DMS 273 treated with DMSO at 0.1 percent for 48 hours (cell line): Measurements from ENCODE around the gene CSNK1G1.
"Not testable (repeated sequence)": the region's sequence is repeated elsewhere in the genome, so short reads cannot be mapped to it uniquely, and the experiment has no call there.

ENCODE experiments used
- DNase-seq: peaks from one replicate; lab custom pipeline; 2025; lab: John Stamatoyannopoulos, UW

CSNK1G1 gene

DNA sequence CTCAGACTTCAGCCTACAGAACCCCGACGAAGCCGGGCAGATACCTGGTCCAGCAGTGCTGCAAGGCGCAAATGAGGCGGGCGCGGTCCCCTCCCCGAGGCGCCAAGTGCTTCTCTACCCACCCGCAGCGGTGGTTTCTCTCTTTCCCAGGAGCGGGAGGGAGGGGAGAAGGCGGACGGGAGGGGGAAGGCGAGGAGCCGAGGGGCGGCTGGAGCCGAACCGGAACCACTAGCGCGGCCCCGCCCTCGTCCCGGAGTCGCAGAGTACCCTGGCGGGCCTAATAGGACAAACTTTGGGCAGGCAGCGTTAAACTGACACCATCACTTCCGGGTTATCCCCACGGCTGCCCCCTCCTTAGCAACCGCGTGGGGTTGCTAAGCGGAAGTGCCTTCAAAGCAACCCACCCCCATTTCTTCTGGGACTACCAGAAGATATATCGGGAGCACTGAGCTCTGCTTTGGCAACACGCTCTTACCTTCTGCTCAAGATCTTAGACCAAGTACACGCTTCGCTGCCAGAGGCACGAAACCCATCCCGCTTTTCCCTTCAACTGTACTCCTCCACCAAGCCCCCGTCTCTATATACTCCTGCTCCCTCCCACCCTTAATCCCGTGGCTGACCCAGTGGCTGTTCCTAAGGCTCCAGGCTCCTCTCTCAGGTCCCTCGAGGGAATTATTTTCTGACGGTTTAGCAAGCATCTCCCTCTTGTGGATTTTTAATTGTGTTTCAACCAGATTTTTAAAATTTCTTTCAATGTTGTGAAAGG is at the start of gene CSNK1G1:
TSS of gene CSNK1G1 (minus strand) at position 230 of the 766 bp plus-strand sequence. CDS start 55,674 bp downstream, outside the sequence.
- peak; percentile 94 for DNase-seq

DNA sequence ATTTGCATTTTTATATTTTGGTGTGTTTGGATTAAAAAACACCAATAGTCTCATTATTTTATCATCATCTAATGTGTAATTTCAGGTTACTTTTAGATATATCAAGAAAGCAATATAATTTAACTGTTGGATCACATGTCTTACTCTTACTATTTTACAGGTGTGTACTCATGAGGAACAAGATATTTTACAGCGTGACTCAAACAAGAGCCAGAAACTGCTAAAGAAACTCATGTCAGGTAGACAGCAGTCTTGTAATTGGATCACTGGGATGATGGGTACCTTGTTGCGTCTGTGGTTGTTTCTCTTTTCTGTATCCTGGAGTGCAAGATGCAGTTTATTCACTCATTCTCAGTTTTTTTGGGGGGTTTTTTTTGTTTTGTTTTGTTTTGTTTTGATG is 44.6 kb upstream of the CSNK1G1 start:
- no peak for DNase-seq

DNA sequence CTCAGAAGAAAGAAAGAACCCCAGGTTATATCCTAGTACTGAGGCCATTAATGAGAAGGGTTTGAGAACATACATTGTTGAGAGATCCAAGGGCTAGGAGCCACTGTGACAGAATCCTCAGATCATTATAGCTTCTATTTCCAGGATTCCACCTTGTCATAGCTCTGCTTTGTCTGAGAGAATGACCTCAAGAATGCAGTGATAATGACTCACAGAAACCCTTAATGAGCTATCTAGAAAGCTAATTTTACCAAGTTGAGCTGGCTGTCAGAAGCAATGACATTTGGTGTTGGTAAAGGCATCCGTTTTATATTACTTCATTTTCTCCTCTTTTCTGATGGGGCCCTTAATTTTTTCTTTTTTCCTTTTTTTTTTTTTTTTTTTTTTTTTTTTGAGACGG is 42.6 kb upstream of the CSNK1G1 start:
- no peak for DNase-seq

DNA sequence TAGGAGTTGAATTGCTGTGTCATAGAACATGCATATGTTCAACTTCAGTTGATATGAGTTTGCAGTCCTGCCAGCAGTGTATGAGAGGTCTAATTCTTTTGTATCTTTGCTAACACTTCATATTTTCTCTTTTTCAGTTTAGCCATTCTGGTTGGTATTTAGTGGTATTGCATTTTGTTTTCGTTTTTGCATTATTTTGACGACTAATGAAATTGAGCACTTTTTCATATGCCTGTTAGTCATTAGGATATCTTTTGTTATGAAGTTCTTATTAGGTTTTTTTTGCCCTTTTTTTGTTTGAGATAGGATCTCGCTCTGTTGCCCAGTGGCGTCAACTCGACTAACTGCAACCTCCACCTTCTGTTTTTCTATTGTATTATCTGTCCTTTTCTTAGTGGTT is 40.8 kb upstream of the CSNK1G1 start:
- no peak for DNase-seq

DNA sequence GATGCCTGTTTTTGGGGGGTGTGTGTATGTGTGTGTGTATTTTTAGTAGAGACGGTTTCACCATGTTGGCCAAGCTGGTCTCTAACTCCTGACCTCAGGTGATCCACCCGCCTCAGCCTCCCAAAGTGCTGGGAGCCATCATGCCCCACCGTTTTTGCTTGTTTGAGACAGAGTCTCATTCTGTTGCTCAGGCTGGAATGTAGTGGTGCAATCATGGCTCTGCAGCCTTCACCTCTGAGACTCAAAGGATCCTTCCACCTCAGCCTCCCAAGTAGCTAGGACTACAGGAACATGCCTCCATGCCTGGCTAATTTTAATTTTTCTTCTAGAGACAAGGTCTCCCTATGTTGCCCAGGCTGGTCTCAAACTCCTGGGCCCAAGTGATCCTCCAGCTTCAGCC is 36.5 kb upstream of the CSNK1G1 start:
- DNase-seq = not testable (repeated sequence)

DNA sequence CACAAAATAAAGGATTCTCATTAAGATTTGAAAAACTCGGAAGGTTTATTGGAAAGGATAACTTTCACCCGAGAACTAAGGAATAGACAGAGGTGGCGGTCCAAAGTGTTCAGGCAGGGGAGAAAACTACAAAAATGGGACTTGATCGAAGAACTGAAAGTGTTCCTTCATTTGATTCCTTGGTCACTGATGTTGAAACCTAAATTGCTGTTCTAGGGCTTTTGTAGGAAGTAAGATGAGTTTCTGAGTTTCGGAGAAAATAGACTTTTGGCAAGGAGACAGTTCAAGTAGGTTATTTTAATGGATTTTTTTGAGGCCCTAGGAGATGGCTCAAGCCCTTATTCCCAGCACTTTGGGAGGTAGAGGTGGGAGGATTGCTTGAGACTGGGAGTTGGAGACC is 33.1 kb upstream of the CSNK1G1 start:
- DNase-seq = no peak

DNA sequence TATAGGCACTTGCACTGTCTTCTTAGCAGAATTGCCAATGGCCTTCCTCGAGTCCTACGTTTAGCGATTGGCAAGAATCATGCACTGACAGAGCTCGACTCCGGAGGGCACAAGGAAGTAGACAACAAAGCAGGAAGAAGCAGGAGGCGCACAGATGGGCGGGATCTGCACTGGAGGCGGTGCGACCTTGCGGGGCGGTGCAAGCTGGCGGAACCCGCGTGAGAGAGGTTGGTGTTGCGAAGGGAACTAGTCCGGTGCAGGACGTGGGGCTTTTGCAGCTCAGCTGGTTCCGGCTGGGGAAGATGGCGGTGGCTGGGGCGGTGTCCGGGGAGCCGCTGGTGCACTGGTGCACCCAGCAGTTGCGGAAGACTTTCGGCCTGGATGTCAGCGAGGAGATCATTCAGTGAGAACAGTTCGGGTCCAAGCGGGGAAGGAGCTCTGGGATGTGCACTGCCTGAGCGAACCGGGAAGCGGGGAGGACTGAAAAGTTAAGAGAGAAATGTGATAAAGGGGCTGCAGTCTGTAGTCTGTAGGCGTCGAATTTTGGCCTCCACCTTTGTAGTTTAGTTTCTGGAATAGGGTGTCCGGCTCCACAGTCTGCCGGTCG is 31.7 kb upstream of the CSNK1G1 start, which contains the start of gene TRIP4:
TSS of gene TRIP4 (plus strand) at position 275 of the 607 bp plus-strand sequence. CDS start at position 303, 28 bp downstream.
- peak; percentile 89 for DNase-seq

DNA sequence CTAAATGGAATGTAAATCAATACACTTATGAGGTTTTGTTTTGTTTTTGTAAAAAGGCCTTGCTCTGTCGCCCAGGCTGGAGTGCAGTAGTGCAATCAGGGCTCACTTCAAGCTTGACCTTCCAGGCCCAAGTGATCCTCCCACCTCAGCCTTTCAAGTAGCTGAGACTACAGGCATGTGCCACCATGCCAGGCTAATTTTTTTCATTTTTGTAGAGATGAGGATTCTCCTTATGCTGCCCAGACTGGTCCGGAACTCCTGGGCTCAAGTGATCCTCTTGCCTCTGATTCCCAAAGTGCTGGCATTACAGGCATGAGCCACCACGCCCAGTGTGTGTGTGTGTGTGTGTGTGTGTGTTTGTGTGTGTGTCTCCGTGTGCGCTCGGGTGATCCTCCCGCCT is 30.3 kb upstream of the CSNK1G1 start:
- no peak for DNase-seq

DNA sequence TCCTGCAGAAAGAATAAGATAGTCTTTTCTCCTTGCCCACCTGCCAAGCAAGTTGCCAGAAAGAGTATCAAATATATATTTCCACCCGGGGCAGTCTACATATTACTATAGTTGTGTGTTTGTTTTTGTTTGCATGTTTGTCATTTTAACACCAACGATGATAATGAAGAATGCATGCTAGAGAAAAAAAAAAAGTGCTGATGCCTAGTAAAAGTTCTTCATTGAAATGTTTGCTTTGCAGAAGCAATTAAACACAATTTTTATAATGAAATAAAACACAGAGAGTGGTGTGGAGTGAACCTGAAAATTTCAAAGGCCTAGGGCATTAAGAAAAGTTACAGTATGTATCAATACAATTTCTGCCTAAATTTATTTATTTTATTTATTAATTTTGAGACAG is 27.8 kb upstream of the CSNK1G1 start:
- DNase-seq = no peak

DNA sequence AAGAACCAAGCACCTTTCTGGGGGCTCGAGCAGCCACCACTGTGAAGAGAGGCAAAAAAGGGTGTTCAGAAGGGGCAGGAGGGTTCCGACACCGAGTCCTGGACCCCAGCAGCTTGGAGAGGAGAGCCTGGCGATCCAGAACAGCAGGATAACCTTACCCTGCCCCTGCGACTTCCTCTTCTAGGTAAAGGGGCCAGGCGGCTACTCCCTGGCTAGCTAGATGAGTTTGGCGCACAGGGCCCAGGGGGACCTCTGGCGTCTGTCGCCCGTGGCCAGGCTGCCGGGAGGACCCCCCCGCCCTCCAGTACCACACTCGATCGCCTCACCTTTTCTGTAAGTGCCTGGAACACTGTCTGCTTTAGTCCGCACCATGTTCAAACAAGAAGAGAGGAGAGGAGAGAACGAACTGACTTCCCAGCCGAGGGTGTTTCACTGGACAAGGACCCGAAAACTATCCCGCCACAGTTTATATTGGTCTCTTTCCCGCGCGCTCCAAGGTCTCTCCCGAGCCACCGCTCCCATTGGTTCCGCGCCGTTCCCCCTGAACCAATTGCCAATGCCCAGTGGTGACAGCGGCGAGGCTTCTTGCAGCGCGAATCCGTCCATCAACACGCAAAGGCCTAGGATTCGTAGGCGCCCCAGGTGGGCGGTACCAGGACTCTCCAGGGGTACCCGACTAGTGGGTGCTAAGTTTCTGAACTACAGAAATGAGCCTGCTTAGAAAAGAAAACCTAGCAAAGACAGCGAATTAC is 25.2 kb upstream of the CSNK1G1 start, which contains the start of gene PCLAF:
TSS of gene PCLAF (minus strand) at position 442 of the 752 bp plus-strand sequence. CDS start at position 372, 70 bp downstream.
- peak; percentile 85 for DNase-seq

DNA sequence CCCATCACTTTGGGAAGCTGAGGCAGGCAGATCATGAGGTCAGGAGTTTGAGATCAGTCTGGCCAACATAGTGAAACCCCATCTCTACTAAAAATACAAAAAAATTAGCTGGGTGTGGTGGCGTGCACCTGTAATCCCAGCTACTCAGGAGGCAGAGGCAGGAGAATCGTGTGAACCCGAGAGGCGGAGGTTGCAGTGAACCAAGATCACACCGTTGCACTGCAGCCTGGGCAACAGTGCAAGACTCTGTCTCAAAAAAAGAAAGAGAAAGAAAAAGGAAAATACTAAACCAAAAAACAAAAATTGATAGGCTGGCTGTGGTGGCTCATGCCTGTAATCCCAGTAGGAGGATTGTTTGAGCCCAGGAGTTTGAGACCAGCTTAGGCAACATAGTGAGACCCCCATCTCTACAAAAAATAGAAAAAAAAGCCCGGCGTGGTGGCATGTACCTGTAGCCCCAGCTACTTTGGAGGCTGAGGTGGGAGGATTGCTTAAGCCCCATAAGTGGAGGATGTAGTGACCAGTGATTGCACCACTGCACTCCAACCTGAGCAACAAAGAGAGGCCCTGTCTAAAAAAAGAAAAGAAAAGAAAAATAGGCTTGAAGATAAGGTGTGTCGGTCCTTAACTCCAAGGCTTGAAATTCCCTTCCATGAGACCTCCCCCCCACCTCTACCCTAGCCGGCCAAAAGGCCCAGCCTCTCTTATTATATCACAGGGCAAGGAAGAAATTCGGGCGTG is 24.3 kb upstream of the CSNK1G1 start:
- not testable (repeated sequence) for DNase-seq

DNA sequence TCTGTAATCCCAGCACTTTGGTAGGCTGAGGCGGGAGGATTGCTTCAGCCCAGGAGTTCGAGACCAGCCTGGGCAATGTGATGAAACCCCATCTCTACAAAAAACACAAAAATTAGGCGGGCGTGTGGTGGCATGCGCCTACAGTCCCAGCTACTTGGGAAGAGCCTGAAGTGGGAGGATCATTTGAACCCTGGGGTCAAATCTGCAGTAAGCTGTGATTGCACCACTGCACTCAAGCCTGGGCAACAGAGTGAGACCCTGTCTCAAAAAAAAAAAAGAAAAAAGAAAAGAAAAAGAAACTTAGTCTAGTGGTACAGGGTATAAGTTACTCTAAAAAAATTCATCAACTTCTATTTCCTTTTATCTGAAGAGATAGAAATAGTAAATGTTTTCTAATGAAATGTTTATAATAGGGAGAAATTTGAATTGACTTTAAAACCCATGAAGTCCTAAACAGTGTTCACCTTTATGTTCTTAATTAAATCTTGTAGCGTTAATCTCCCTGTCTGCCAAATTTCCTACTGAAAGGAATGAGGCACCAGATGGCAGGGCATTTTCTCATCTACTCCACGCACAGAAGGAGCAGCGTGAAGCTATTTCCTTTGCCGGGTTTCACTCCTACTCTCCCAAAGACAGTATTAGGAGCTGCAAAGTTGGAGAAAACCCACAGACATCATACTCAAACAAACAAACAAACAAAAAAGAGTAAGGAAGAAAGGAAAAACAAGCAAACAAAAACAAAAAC is 23.4 kb upstream of the CSNK1G1 start:
- DNase-seq = peak; percentile 42

DNA sequence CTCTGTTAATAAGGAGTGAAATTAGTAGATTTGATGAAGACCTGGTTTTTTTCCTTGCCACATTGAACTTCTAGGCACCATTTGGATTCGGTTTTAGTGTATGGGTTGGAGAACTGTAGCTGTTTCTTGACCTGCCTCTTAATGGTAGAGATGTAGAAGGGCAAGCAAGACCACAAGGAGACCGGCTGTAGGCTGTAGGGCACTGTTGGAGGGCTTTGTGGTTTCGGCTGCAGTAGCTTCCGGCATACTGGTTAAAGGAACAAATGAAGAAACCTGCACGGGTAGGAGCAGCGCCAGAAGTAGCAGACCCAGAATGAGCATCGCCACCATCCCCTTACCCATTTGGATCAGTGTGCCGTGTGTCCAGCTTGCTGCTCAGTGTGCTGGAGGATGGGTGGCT is 17.4 kb upstream of the CSNK1G1 start:
- DNase-seq = no peak

DNA sequence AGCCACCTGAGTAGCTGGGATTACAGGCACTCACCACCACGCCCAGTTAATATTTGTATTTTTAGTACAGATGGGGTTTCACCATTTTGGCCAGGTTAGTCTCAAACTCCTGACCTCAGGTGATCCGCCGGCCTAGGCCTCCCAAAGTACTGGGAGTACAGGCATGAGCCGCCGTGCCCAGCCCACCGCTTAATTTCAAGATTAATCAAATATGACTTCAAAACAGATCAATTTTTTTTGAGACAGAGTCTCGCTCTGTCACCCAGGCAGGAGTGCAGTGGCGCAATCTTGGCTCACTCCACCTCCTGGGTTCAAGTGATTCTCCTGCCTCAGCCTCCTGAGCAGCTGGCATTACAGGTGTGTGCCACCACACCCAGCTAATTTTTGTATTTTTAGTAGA is 15.4 kb upstream of the CSNK1G1 start:
- not testable (repeated sequence) for DNase-seq

DNA sequence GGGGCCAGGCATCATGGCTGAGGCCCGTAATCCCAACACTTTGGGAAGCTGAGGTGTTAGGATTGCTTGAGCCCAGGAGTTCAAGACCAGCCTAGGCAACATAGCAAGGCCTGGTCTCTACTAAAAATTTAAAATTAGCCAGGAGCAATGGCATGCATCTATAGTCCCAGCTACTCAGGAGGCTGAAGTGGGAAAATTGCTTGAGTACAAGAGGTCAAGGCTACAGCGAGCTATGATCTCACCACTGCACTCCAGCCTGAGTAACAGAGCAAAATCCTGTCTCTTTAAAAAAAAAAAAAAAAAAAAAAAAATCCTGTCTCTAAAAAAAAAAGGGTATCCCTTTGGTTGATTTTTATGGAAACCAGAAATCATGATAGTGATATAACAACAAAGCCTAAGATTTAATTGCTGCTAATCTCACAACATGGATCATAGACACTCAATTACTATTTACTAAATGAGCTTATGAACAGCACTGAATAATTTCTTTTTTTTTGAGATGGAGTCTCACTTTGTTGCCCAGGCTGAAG is 13.2 kb upstream of the CSNK1G1 start:
- no peak for DNase-seq

DNA sequence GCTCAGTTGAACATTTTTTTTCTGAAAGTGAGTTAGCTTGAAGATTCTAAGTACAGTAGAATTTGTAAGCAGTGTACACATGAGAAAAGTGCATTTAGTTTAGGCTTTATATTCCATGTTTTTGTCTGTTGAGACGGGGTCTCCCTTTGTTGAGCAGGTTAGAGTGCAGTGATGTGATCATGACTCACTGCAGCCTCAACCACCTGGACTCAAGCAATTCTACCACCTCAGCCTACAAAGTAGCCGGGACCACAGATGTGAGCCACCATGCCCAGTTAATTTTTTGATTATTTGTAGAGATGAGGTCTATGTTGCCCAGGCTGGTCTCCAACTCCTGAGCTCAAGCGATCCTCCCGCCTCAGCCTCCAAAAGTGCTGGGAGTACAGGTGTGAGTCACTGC is 5.3 kb upstream of the CSNK1G1 start:
- DNase-seq = no peak

DNA sequence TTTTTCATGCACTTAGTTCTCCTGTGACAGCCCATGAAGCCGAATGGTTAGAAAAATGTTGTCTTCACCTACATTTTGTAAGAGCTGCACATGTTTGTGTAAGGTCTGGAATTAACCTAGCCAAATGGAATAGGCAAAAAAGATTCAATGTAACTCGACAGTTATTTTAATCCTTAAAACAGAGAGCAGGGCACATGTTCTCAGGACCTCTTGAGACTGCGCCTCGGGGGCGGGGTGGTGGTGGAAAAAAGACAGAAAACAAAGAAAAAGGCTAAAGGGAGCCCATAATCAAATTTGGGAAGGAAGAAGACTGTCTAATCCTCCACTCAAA is 702 bp upstream of the CSNK1G1 start:
- no peak for DNase-seq

DNA sequence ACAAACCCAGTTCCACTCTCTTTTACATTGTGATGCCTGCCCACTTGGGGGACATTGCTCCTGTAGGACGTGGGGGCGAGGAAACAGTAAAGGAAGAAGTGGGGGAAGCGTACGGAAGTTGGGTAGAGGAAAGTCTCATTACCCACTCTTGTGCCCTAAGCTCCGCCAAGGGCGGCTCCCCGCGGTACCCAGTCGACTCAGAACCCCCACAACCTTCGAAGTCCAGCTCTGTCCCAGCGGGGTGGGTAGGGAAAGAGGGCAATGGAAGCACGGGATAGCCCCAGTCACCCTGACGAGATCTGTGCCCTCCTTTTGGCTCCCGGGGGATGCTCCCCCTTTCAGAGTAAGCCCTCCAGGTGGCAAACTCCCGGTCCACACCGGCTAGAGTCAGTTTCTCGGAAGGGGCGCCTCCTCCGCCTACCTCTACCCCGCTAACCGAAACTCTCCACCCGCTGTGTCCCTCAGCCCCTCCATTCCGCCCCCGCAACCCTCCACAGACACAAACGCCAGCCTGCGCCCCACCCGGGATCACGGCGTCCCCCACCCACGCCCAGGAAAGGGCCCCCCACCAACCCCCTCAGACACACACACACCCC is 527 bp downstream of the CSNK1G1 start:
- no peak for DNase-seq

DNA sequence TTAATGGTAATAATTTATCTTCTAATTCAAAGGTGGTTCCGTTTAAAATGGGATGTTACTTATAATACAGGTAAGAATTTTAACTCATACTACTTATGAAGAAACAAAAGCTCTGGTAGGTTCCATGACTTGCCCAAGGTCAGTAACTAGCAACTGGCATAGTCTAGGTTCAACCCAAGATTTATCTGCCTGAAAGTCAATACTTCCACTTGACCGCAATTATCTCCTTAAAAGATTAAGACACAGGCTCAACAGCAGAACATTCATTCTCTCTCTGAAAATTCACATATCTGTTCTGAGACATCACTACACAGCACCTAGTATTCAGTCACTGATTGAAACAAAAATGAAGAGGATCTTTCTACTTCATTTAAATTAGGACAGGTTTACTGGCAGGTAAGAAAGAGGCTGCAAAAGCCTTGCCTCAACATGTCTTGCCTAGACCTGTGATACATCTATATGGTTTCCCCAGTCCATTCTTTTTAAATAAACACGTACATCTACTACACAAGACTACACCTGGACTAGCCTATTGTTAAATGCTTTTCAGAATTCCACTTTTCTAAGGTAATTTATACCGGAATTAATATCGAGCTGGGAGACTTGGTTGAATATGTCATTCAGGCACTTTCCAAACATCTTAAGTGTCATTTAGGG is 1.2 kb downstream of the CSNK1G1 start:
- DNase-seq = no peak

DNA sequence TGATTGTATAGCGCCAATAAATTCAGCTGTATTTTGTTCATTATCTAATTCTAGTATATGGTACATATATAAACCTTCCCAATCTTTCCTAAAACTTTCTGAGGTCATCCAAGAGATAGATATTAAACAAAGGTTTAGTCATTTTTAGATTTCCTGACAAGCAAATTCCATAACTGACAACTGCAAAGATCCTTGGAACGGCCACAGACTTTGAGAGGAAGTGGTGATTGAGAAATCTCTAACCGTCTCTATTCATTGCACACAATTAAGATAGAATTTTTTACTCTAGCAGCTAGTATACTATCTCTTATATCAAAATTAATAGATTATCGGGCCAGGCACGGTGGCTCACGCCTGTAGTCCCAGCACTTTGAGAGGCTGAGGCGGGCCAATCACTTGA is 4.7 kb downstream of the CSNK1G1 start:
- no peak for DNase-seq
